Renal pelvis (tissue), 4 donors: ENCODE results near the gene BTF3. TPM values are rescaled to one million over a fixed set of nuclear protein-coding genes. Genes with fewer than 3 reads are reported as not detected.
"Not testable (repeated sequence)": the region's sequence is repeated elsewhere in the genome, so short reads cannot be mapped to it uniquely, and the experiment has no call there.

Experiments used
- DNase-seq: peaks from one replicate; pipeline ENCODE4 v3.0.0-alpha.2; 2013
- polyA plus RNA-seq, 3 donors: library from polyadenylated mRNA; unstranded; fragments of 120-200 nt; gene quantifications; one replicate each; pipeline ENCODE4 v1.2.1, GENCODE V29; 2013; ENCODE audit not compliant: insufficient read length in 3 of 3

Gene BTF3
- polyA plus RNA-seq, 3 donors: 854 to 1,038 (median 886) TPM

GRCh38 chr5:73507062-73507461, 8.8 kb downstream of the BTF3 start:
- DNase-seq: no peak

- DNase-seq: not testable (repeated sequence)
Measured at GRCh38 chr5:73508521-73508920, 10.3 kb downstream of the BTF3 start.

DNA sequence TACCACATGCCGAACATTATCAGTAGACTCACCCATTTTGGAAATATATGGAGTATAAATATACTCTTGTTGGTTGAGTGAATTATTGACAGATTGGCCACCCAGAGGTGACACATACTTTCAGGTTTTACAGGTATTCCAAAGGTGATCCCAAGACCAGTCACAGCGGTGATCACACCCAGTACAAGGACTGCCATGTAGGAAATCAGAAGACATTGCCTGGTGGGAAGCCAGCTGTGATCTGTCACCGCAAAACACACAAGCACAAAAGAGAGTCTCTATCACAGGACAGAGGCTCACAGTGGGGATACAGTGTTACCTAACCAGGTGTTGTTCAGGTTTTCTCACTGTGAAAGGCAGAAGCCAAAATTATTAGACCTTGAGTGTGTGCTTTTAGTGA, 15.8 kb downstream of the BTF3 start:
- no peak for DNase-seq

GRCh38 chr5:73514418-73514817, 16.2 kb downstream of the BTF3 start:
- DNase-seq: no peak

DNA sequence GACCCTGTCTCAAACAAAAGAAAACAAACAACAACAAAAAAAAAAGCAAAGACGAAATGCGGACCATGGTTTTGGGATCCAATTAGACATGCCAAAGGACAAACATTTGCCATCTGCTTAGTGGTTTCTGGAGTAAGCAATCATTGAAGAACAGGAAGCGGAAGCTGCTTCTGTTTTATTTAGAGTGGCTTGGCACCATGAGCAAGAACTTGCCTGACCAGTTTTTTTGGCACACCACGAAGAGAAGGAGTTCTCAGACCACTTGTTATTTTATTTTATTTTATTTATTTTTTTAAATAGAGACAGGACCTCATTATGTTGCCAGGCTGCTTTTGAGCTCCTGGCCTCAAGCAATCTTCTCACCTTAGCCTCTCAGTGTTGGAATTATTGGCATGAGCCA, 17.0 kb downstream of the BTF3 start:
- DNase-seq: no peak

DNA sequence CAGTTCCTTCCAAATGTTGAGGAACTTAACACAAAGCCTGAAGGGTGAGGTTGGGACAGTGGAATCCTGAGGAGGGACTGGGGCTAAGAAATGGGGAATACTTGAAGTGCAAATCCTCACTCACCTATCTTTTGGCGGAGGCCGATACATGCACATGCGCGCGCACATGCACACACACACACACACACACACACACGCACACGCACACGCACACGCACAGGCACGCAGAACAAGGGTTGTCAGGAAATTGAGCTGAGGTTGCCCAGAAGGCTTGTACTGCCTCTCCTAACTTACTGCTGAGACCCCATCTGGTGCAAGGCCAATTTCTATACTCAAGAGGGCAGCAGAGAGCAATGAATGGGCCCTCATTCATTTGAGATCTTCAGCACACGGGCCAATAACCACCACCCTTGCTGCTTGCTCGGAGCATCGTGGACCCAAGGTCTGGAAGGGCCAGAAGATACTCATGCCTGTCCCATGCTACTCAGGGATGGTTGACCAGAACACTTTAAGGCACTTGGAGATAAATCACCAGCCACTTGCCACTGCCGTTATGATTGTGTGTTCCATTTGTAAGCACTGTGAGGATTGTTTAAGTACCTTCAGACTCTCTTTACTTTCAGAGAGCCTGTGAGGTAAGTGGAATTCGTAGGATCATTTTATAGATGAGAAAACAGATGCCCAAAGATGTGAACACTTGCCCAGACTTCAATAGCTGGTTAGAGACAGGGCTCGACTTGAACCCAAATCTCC, 21.5 kb downstream of the BTF3 start:
- DNase-seq: peak; percentile 79

DNA sequence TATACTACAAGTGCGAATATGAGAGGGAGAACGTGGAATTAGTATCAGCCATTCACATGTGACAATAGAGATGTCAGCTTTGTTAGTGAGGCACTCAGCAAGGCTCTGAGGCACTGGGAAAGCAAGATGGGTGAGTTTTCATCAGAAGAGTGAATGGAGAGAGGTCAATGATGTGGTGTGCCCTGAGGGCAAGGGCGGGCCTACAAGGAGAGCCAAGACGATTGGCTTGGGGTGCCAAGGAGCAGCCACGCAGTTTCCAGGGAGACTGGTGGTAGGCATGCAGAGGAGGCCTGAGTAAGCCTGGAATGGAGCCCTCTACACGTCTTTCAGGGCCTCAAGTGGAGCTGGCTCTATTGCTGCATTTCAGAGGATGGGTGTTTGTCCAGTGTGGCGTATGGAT, 24.7 kb downstream of the BTF3 start:
- DNase-seq: no peak

GRCh38 chr5:73523861-73524260, 25.6 kb downstream of the BTF3 start:
- DNase-seq: no peak

GRCh38 chr5:73525606-73526203, 27.5 kb downstream of the BTF3 start:
- DNase-seq: no peak

DNA sequence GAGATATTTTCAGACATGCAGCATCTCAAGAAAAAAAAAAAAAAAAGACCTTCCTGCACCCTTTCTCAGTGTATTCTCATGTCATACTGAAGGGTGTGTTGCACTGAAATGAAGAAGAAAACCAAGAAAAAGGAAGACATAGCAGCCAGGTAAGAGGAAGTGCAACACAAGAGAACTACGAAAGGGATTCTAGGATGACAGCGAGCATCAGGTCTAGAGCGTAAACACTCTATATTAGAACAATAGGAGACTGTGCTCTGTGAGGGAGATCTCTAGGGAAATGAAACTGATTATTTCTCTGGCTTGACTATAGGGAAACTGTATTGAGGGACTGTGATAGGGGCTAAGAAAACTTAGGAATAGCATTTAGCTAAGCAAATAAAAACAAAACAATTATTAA, 30.0 kb downstream of the BTF3 start:
- no peak for DNase-seq

- DNase-seq: no peak
Measured at GRCh38 chr5:73529081-73529480, 30.8 kb downstream of the BTF3 start.

GRCh38 chr5:73531356-73531755, 33.1 kb downstream of the BTF3 start:
- DNase-seq: no peak

GRCh38 chr5:73532195-73532594, 34.0 kb downstream of the BTF3 start:
- DNase-seq: no peak

GRCh38 chr5:73534011-73534644, 35.9 kb downstream of the BTF3 start:
- DNase-seq: no peak

- DNase-seq: no peak
Measured at GRCh38 chr5:73534971-73535370, 36.7 kb downstream of the BTF3 start.

- no peak for DNase-seq
Measured at GRCh38 chr5:73539730-73540129, 41.5 kb downstream of the BTF3 start.

GRCh38 chr5:73540192-73540591, 42.0 kb downstream of the BTF3 start:
- DNase-seq: no peak

GRCh38 chr5:73542020-73542419, 43.8 kb downstream of the BTF3 start:
- no peak for DNase-seq

DNA sequence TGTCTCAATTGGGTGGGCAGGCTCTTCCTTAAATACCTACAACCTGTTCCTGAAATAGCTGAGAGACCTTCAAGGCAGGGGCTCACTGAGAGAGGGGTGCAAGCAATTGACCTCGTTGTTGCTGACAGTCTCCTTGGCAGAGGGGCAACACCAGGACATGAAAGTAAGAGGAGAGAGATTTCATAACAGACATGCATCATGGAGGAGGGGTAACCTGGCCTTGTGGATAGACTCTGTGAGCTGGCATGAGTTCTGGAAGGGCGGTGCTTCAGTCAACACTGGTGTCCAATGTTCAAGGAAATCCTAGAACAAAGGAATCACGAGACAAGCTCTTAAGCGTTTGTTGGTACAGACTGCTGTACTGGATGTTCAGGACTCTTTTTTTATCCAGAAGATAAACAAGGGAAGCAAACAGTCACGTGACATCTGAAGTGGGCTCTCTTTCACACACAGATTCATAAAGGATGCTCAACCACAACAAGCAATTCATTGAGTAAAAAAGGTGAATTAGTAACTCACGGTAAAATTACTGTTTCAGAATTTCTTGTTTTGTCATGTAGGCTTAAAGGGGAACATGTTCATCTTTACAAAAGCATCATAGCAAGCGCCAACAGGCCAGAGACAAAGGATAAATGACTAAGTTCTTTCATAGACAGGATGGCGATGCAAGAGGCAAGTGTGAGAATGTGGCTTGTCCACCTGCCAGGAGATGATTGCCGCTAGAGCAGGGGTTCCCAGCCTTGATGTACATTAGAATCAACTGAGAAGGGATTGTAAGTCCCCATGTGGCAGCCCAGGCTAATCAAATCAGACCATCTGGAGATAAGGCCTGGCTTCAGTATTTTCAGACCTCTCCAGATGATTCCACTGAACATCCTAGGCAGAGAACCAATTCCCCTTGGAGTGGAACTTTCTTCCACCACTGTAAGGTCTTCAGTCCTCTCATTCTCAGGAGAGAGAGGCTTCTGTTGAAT, 46.5 kb downstream of the BTF3 start:
- DNase-seq: no peak

- DNase-seq: no peak
Measured at GRCh38 chr5:73545403-73545779, 47.1 kb downstream of the BTF3 start.

DNA sequence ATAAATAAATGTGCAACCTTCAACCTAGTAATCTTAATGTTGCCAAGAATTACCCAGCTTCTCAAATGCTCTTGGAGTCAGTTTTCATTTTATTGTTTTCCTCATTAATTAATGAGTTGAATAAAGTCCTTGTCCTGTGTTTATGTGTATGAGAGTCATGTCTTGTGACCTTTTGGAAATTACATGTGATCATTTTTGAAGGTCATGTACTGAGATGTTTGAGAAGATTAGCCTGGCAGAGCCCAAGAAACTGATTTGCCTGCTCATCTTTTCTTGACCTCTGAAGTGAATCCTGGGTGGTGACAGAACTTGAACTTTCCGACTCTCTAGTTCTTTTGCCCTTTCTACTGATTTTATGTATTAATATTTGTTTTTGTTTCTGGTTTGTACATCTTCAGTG, 51.8 kb downstream of the BTF3 start:
- no peak for DNase-seq

DNA sequence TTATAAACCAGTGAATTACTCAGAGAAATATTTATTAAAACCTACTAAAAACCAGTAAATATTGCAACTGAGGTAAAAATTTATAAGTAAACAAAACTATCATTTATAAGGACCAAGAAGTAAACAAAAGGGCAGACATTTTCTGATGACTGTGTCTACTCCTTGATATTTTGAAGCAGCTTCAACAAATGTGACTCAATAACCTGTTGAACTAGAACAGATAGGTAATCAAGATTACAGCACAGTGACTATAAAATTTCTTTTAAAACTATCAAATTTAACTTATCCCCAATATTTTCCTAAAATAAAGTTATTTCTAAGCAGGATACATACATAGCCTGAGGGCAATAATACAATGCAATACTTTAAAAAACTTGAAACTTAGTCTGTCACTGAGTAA, 54.4 kb downstream of the BTF3 start:
- no peak for DNase-seq
